Activated CD4-positive, alpha-beta T cell treated with anti-CD3 and anti-CD28 coated beads, Interleukin-2, amount 50 U/mL, for 16 hours (primary cell): Measurements from ENCODE around the gene ITLN2.
"Not testable (repeated sequence)": the region's sequence is repeated elsewhere in the genome, so short reads cannot be mapped to it uniquely, and the experiment has no call there.

Experiments
- DNase-seq: peaks from one replicate; pipeline ENCODE4 v3.0.0-alpha.2; 2020

Gene ITLN2

GRCh38 chr1:160952129-160952510 lies 2.5 kb downstream of the ITLN2 start:
- DNase-seq = no peak

GRCh38 chr1:160951443-160952128 lies 3.0 kb downstream of the ITLN2 start:
- peak; percentile 75 for DNase-seq

GRCh38 chr1:160950657-160951056 lies 4.0 kb downstream of the ITLN2 start:
- no peak for DNase-seq

- no peak for DNase-seq
Observed at GRCh38 chr1:160949881-160950280, 4.7 kb downstream of the ITLN2 start.

DNA sequence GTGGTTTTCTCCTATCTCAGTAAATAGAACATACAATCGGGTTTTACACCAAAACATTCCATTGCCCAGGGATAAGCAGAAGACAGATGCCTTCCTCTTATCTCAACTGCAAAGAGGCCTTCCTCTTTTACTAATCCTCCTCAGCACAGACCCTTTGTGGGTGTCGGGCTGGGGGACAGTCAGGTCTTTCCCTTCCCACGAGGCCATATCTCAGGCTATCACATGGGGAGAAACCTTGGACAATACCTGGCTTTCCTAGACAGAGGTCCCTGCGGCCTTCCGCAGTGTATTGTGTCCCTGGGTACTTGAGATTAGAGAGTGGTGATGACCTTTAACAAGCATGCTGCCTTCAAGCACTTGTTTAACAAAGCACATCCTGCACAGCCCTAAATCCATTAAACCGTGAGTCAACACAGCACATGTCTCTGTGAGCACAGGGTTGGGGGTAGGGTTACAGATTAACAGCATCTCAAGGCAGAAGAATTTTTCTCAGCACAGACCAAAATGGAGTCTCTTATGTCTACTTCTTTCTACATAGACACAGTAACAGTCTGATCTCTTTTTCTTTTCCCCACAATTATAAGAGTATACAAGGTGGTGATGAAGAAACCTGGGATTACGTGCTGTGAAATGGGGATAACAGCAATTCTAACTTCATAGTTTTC lies 5.3 kb downstream of the ITLN2 start:
- not testable (repeated sequence) for DNase-seq

GRCh38 chr1:160947174-160947759 lies 7.3 kb downstream of the ITLN2 start:
- not testable (repeated sequence) for DNase-seq

DNA sequence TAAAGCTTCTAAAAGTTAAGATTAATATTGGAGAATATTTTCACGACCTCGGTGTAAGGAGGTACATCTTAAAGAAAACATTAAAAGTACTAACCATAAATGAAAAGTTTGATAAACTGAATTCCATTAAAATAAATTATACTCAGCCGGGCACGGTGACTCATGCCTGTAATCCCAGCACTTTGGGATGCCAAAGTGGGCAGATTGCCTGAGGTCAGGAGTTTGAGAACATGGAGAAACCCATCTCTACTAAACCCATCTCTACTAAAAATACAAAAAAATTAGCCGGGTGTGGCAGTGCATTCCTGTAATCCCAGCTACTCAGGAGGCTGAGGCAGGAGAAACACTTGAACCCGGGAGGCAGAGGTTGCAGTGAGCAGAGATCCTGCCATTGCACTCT lies 8.7 kb downstream of the ITLN2 start:
- not testable (repeated sequence) for DNase-seq

DNA sequence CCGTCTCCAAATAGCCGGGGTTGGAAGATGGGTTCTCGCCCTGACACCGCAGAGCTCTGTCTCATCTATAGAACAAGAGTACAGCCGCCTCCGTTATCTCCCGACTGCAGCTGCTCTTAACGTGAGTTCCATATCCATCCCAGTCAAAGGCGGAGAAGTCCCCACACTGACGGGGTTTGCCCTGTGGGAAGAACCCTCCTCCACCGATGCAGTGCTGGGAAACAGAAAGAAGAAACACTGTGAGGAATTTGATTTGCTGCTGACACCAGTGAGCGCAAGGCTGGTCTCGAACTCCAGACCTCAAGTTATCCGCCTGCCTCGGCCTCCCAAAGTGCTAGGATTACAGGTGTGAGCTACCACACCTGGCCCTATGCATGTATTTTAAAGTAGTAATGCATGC lies 9.5 kb downstream of the ITLN2 start:
- no peak for DNase-seq

- no peak for DNase-seq
Observed at GRCh38 chr1:160942926-160943325, 11.7 kb downstream of the ITLN2 start.

GRCh38 chr1:160936666-160937065 lies 17.9 kb downstream of the ITLN2 start:
- DNase-seq = not testable (repeated sequence)

GRCh38 chr1:160935527-160936258 lies 18.9 kb downstream of the ITLN2 start:
- DNase-seq = no peak

DNA sequence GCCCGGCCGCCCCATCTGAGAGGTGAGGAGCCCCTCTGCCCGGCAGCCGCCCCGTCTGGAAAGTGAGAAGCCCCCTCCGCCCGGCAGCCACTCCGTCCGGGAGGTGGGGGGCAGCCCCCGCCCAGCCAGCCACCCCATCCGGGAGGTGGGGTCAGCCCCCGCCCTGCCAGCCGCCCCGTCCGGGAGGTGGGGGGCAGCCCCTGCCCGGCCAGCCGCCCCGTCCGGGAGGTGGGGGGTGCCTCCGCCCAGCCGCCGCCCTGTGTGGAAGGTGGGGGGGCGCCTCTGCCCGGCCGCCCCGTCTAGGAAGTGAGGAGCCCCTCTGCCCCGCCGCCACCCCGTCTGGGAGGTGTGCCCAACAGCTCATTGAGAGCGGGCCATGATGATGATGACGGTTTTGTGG lies 21.3 kb downstream of the ITLN2 start:
- DNase-seq = not testable (repeated sequence)

- DNase-seq = no peak
Observed at GRCh38 chr1:160925652-160926244, 28.9 kb downstream of the ITLN2 start.

- no peak for DNase-seq
Observed at GRCh38 chr1:160924791-160925651, 29.6 kb downstream of the ITLN2 start.

DNA sequence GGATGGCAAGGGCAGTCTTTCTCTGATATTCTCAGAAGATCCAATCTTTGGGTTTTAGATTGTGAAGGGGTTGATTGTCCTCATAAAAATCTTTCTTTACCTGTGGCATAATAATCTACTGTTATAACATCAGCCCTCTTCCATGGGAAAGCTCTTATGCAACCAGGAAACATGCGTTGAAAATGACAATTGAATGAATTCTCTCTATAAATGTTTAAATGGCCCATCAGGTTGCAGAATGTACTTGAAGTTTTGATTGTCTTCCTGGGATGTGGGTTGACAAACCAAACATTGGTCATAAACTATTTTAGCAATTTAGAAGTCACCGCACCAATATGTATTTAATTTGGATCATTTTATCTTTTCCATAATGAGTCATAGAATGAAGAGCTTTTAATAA lies 37.9 kb downstream of the ITLN2 start:
- no peak for DNase-seq

- not testable (repeated sequence) for DNase-seq
Observed at GRCh38 chr1:160913229-160913628, 41.4 kb downstream of the ITLN2 start.

- DNase-seq = no peak
Observed at GRCh38 chr1:160911925-160912324, 42.7 kb downstream of the ITLN2 start.

DNA sequence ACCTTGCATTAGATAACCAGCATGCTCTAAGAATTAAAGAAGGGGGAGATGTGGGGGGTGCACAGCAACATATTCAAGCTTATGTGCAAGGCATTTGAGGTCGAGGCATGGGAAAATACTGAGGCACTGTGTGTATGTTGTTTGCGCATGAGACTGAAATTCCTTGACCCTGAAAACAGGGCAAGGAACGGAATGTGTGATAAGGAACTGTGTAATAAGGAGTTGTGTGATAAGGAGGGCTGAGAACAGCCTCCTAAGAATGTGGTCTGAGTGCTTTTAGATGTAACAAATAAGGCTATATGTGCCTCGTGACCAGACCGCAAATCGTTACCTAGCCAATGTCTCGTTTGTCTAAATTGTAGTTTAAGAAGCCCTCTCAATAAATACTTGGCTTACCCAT lies 43.2 kb downstream of the ITLN2 start:
- no peak for DNase-seq

- DNase-seq = no peak
Observed at GRCh38 chr1:160910170-160910750, 44.3 kb downstream of the ITLN2 start.

DNA sequence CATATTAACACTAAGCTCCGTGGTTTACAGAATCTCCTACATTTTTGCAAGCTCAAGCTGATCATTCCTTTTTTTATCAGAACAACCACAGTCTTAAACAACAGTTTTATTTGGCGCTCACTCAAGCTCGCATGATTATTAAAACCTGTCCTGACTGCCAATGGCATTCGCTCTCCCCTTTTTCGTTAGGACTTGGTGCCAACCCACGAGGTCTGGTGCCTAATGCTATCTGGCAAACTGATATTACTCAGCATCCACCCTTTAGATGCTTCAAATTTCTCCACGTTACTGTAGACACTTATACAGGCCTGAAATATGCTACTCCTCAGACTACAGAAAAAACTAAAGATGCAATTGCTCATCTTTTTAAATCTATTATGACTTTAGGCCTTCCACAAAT lies 46.6 kb downstream of the ITLN2 start:
- no peak for DNase-seq

GRCh38 chr1:160905617-160905989 lies 49.0 kb downstream of the ITLN2 start:
- no peak for DNase-seq
